NCI-H1048 (cell line): Measurements from ENCODE around the gene POLR3G.

Experiments used
- DNase-seq: peaks from one replicate; lab custom pipeline; 2025; lab: John Stamatoyannopoulos, UW

POLR3G gene

DNA sequence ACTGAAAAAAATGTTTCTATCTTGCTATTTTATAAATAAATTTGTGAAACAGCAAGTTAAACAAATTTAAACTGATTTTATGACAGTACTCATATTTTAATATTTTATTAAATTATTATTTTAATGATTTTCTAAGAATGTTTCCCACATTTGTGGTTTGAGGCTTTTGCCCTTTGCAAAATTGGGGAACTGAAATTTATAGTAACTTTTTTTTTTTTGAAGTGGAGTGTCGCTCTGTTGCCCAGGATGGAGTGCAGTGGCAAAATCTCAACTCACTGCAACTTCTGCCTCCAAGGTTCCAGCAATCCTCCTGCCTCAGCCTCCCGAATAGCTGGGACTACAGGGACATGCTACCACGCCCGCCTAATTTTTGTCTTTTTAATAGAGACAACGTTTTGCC is 76.7 kb downstream of the POLR3G start:
- no peak for DNase-seq

DNA sequence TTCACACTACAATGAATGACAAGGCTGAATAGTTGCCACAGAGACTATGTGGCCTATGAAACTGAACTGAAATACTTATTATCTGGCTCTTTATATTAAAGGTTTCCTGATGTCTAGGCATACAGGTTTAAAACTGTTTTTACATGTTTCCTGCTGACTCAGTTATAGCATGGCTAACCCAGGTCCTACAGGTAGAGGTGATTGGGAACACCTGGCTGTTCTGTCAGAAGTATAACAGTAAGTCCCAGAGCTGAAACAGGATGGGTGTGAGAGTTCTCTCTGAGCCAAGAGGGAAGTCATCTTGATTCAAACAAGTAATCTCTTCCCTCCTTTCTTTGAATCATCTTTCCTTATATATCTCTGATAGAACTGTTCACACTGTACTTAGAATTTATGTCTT is 79.0 kb downstream of the POLR3G start:
- no peak for DNase-seq

DNA sequence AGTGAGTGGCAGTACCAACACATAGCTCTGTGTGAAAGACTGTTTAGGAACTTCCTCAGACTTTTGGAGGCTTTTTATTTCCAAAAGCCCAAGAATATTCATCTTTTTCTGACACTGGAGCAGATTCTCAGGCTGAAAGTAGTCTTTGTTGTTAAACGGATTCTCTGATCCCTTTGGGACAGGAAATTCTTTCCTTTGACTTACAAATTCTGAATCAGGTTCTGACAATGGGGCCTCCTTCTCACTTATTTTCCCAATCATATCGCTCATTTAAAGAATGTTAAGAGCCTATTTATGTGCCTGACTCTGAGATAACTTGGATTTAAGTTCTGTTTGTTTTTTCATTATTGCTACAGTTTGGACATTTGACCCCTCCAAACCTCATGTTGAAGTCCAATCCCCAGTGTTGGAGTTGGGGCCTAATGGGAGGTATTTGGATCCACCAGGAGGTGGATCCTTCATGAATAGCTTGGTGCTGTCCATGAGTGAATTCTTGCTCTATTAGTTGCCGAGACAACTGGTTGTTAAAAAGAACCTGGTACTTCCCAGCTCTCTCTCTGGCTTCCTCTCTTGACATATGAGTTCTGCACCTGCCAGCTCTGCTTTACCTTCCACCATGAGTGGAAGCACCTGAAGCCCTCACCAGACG is 79.8 kb downstream of the POLR3G start:
- DNase-seq, result no peak

DNA sequence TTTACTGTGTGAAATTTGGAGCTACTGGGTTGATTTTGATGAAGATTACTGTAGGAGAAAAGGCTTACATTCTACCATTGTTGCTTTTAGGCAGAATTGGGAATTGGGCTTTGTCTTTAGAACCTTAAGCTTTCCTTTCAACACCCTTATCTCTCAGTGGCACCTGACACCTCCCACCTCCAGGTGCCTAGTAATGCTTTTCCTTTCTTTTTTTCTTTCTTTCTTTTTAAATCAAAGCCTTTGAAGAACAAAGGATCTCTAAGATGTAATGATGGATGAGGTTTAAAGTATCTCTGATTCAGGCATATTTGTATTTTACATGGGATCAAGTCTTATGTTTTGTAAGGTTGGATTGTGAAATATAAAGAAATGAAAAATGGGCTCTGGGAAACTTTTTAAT is 81.0 kb downstream of the POLR3G start:
- no peak for DNase-seq

DNA sequence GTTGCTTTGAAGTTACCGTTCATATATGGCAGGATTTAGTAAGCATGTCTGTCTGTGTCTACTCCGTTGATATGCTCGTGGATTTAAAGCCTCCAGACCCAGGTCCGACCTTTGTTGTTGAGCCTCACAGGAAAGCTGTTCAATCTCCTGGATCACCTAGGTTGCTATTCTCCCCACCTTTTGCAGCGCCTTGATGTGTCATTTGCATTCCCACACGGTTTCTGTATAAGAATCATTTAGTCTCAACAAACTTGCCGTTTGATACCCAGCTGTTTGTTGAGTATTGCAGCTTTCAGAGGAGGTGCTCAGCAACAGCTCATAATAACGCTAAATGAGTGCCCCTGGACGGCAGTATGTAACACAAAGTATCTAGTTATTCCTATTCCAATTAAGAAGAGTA is 82.7 kb downstream of the POLR3G start:
- DNase-seq, result no peak

- DNase-seq, result no peak
Measured at GRCh38 chr5:90557871-90558270, 83.2 kb downstream of the POLR3G start.

- DNase-seq, result peak; percentile 91
Measured at GRCh38 chr5:90558344-90559192, 83.9 kb downstream of the POLR3G start, which contains the start of gene ADGRV1. ADGRV1 (plus strand) TSS chr5:90558797; CDS start chr5:90558896, 99 bp downstream.

GRCh38 chr5:90560771-90561170 is 86.1 kb downstream of the POLR3G start:
- no peak for DNase-seq

GRCh38 chr5:90561766-90562165 is 87.1 kb downstream of the POLR3G start:
- DNase-seq, result no peak

DNA sequence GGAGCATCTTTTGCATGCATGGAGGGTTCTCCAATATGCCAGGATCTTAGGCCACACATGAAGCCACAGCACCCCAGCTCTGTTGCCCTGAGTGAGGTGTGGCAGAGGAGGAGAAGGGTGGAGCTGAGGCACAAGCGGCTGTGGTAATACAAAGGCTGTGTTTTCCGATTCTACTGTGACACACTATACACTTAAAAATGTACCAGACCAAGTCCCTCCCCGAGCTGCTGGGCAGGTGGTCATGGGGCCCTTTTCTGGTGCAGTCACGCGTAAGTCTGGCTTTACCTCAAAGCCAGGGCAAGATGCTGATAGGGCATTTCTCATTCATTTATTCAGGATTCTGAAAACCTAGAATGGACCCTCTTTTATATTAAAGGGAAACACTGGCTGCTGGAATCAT is 87.7 kb downstream of the POLR3G start:
- no peak for DNase-seq

DNA sequence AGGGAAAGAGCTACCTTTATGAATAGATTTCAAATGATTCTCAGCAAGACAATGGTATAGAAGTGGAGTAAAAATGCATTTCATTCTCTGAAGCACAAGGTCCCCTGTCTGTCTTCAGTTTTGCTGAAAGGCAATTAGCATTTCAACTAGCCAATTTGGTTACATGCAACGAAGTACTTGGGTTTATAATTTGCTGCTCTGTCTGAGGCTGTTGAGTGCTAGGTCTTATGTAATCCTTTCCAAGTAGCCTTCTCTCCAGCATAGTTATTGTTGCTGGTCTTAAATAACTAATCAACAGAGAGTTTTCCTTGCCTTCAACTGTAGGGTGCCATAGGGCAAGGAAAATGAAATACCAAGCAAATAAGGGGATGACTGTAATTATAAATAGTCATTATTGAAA is 88.4 kb downstream of the POLR3G start:
- DNase-seq, result no peak
